Adrenal gland (tissue), 12 donors: Measurements from ENCODE around the gene HAUS3. TPM values are rescaled to one million over a fixed set of nuclear protein-coding genes. Genes with fewer than 3 reads are reported as not detected.

ENCODE experiments used
- DNase-seq, 7 donors: peaks; one replicate each; pipeline ENCODE4 v3.0.0-alpha.2; 2019 to 2020
- H3K27ac ChIP-seq, 5 donors: fragments of 200-600 bp; sonication (generic) in 4 of 5; 1 replicate in 3 of 5; 2 replicates in 2 of 5; pipeline versions ENCODE4 v1.5.1 to v1.8.0; 2016 to 2020; ENCODE audit warnings: mild to moderate bottlenecking in 1 of 5
- H3K27me3 ChIP-seq: fragments of 200-600 bp; 2 replicates; pipeline ENCODE4 v1.8.0; 2021
- H3K36me3 ChIP-seq, 2 donors: fragments of 200-600 bp; replicated peaks in 1 of 2; 1 replicate in 1 of 2; 2 replicates in 1 of 2; pipeline versions ENCODE4 v1.5.1 to v1.8.0; 2018 to 2022
- H3K4me1 ChIP-seq, 2 donors: fragments of 200-600 bp; replicated peaks in 1 of 2; 1 replicate in 1 of 2; 2 replicates in 1 of 2; pipeline versions ENCODE4 v1.5.1 to v1.8.0; 2018 to 2021
- H3K4me3 ChIP-seq, 4 donors: fragments of 200-600 bp; sonication (generic) in 3 of 4; one replicate each; pipeline ENCODE4 v1.5.1; 2016 to 2018
- H3K9me3 ChIP-seq, 3 donors: fragments of 200-600 bp; sonication (generic) in 1 of 3; replicated peaks in 1 of 3; 1 replicate in 2 of 3; 2 replicates in 1 of 3; pipeline versions ENCODE4 v1.5.1 to v1.8.0; 2016 to 2021
- POLR2A ChIP-seq, 2 donors: fragments of 450-650 bp; IDR thresholded peaks; one replicate each; pipeline ENCODE4 v1.6.1; 2017; ENCODE audit warnings: antibody characterized with exemption in 2 of 2, mild to moderate bottlenecking in 2 of 2, moderate library complexity in 1 of 2
- WGBS, 4 donors: extraction: QIAGEN DNeasy Blood & Tissue Kit in 2 of 4; methylation state at CpG; one replicate each; pipeline versions ENCODE4 v1.1.5 to v1.1.7; 2013 to 2017; 5-methylcytosine and 5-hydroxymethylcytosine counted together
- intact Hi-C, 2 donors: fragments of 100-400 bp; cut with DNase I; formaldehyde crosslinking; loops; one replicate each; pipeline versions ENCODE4 v1.14.1 to v1.15.0; 2022 to 2023
- polyA plus RNA-seq, 3 donors: library from polyadenylated mRNA; stranded (reverse); fragments of 200-250 nt in 2 of 3; fragments of 350-450 nt in 1 of 3; fragmentation: Illumina TruSeq in 1 of 3; extraction: RNeasy Lipid Tissue Mini Kit (QIAGEN cat#74804) in 1 of 3; gene quantifications; one replicate each; pipeline ENCODE4 v1.2.3, GENCODE V29; 2013 to 2014
- total RNA-seq, 9 donors: library from RNA; depleted of rRNA in 4 of 9; stranded (reverse); fragments of >200 nt in 4 of 9; fragments of 120-200 nt in 1 of 9; fragmentation: NEBNext Ultra II Directional in 1 of 9; extraction: Animal tissue kit (Norgen Biotek cat#: 25700) in 1 of 9; gene quantifications; one replicate each; pipeline versions ENCODE4 v1.1.0 to v1.2.4, GENCODE V29; 2013 to 2023
- TF ChIP-seq, protein P1 (sequence below), 6 experiments: fragments of 450-650 bp in 4 of 6; fragments of 200-600 bp in 2 of 6; sonication (generic) in 1 of 6; IDR thresholded peaks; 1 replicate in 5 of 6; 2 replicates in 1 of 6; pipeline versions ENCODE4 v1.5.1 to v1.8.0; 2016 to 2021; ENCODE audit warnings: antibody characterized with exemption in 6 of 6, mild to moderate bottlenecking in 2 of 6, moderate library complexity in 1 of 6
- donor health status: healthy with polysubstance abuse.
- donor health status: Bipolar disorder and iron deficiency.
- donor health status: DM: yes; HTN: yes; CAD: no.
- donor health status: DM: no; HTN: no; CAD: no.
- donor health status: DM: no; HTN: no; CAD: no.
- donor health status: DM: yes; HTN: yes; CAD: no.

Gene HAUS3
- total and polyA plus RNA-seq, 12 donors = 8.3 to 19.1 (median 13.1) TPM

DNA sequence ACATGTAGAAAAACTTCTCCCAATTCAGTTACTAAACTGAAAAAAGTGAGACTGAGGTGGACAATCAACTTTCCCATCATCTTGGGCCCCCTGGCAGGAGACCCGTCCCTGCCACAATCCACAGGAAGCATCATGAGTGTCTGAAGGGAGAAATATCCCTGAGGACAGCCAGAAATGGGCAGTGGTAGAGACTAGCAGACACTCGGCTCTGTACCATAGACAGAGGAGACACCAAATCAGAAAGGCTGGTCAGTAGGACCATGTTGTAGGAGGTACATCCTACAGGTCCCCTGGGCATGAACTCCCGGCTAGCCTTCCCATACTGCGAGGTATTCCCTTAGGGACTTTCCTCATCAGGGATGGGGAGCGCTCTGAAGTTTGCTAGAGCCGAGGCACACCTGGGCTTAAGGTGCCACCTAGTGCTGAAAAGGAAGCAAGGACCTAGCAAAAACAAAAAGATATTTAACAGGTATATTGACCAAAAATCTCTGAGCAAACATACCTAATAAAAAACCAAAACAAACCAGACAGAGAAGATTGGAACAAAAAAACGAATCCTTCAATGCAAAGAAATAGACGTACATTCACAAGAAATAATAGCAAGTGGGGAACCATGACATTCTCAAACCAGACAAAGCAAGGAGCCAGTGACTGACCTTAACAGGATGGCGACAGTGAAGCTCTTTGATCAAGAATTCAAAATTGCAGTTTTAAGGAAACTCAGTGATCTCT, 55.6 kb downstream of the HAUS3 start:
- no peak for DNase-seq
- Histone ChIP-seq H3K27me3 (no peaks in the 10 kb centered on the region), H3K27ac (no peak overlapping the region), H3K4me1 (no peaks in the 10 kb centered on the region), H3K9me3 (peaks cover 0 to 4% (median 0%) of the 10 kb centered on the region in 3 donors), H3K36me3 (no peaks in the 10 kb centered on the region), H3K4me3 (no peak overlapping the region)
- 58 to 72% (median 59%) methylated on average over 9 of the region's 9 CpGs for WGBS, 4 donors
- TF ChIP-seq, protein P1, sequence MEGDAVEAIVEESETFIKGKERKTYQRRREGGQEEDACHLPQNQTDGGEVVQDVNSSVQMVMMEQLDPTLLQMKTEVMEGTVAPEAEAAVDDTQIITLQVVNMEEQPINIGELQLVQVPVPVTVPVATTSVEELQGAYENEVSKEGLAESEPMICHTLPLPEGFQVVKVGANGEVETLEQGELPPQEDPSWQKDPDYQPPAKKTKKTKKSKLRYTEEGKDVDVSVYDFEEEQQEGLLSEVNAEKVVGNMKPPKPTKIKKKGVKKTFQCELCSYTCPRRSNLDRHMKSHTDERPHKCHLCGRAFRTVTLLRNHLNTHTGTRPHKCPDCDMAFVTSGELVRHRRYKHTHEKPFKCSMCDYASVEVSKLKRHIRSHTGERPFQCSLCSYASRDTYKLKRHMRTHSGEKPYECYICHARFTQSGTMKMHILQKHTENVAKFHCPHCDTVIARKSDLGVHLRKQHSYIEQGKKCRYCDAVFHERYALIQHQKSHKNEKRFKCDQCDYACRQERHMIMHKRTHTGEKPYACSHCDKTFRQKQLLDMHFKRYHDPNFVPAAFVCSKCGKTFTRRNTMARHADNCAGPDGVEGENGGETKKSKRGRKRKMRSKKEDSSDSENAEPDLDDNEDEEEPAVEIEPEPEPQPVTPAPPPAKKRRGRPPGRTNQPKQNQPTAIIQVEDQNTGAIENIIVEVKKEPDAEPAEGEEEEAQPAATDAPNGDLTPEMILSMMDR (IDR thresholded peaks at IDR 0.05) = no peak
- no peak for TF ChIP-seq POLR2A (IDR thresholded peaks at IDR 0.05)
- intact Hi-C loops = no loop called here

DNA sequence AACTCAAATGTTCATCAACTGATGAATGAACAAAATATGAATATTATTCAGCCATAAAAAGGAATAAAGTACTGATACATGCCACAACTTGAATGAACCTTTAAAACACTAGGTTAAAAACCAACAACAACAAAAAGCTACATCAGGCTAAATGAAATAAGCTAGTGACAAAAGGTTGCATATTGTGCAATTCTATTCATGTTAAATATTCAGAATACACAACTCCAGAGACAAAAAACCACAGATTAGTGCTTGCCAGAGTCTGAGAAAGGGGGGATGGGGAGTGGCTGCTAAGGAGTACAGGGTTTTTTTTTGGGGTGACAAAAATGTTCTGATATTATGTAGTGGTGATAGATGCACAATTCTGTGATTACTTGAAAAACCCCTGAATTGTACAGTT, 58.5 kb downstream of the HAUS3 start:
- Histone ChIP-seq H3K4me3 (no peak overlapping the region), H3K27me3 (no peaks in the 10 kb centered on the region), H3K9me3 (peaks cover 0 to 4% (median 0%) of the 10 kb centered on the region in 3 donors), H3K36me3 (no peaks in the 10 kb centered on the region), H3K27ac (no peak overlapping the region), H3K4me1 (no peaks in the 10 kb centered on the region)
- no peak for DNase-seq
- intact Hi-C loops = no loop called here
- TF ChIP-seq, protein P1 (IDR thresholded peaks at IDR 0.05) = no peak

DNA sequence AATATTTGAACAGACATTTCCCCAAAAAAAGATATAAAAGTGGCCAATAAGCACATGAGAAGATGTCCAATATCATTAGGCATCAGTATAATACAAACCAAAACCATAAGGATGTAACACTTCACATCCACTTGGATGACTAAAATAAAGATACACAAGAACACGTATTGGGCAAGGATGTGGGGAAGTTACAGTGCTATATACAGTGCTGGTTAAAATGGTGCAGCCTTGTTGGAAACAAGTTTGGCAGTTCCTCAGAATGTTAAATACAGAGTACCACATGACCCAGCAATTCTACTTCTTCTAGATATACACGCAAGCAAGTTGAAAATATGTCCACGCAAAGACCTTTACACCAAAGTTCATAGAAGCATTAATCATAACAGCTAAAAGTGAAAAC, 58.9 kb downstream of the HAUS3 start:
- H3K36me3 ChIP-seq = no peaks in the 10 kb centered on the region
- H3K4me3 ChIP-seq = no peak overlapping the region
- DNase-seq = no peak
- no peaks in the 10 kb centered on the region for H3K27me3 ChIP-seq
- H3K9me3 ChIP-seq = peaks cover 0 to 4% (median 0%) of the 10 kb centered on the region in 3 donors
- no peak overlapping the region for H3K27ac ChIP-seq
- intact Hi-C loops = no loop called here
- H3K4me1 ChIP-seq = no peaks in the 10 kb centered on the region
- 66 to 91% (median 88%) methylated on average over 3 of the region's 3 CpGs for WGBS, 4 donors
- no peak for TF ChIP-seq POLR2A (IDR thresholded peaks at IDR 0.05)
- TF ChIP-seq, protein P1 (IDR thresholded peaks at IDR 0.05) = no peak

DNA sequence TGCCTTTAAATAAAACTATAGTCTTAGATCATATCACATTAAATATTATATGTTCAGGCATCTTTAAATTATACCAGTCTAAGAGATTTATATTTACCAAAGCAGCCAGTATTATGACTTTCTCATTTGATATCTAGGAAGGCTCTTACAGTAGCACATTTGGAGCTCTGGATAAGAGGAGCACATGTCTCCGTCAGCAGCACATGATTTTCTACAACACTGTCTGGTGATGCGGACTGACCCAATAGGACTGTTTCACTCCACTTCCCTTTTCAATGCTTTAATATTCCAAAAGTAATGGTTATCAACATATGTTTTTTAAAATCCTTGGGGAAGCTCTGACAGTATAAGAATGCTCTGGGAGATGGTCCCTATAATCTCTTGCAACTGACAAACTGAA, 61.5 kb downstream of the HAUS3 start:
- Histone ChIP-seq H3K27me3 (no peaks in the 10 kb centered on the region), H3K4me1 (no peaks in the 10 kb centered on the region), H3K4me3 (no peak overlapping the region), H3K36me3 (no peaks in the 10 kb centered on the region), H3K9me3 (no peaks in the 10 kb centered on the region), H3K27ac (no peak overlapping the region)
- 89 to 95% (median 92%) methylated on average over 2 of the region's 2 CpGs for WGBS, 4 donors
- DNase-seq = no peak
- no peak for TF ChIP-seq POLR2A (IDR thresholded peaks at IDR 0.05)
- TF ChIP-seq, protein P1 (IDR thresholded peaks at IDR 0.05) = no peak
- intact Hi-C loops = no loop called here
